GM19351 (cell line): ENCODE measurements around the gene EBLN1.
"Not testable (repeated sequence)": the region's sequence is repeated elsewhere in the genome, so short reads cannot be mapped to it uniquely, and the experiment has no call there.

ENCODE experiments used
- ATAC-seq: cut with Tn5 transposase; IDR thresholded peaks from one replicate; pipeline ENCODE4 v1.9.1; 2021; ENCODE audit warnings: mild to moderate bottlenecking, moderate library complexity; ENCODE audit not compliant: unreplicated experiment

Gene EBLN1

GRCh38 chr10:22228943-22229801 is 11.4 kb upstream of the EBLN1 start:
- ATAC-seq = peak; percentile 76

GRCh38 chr10:22228167-22228938 is 10.5 kb upstream of the EBLN1 start:
- no peak for ATAC-seq

DNA sequence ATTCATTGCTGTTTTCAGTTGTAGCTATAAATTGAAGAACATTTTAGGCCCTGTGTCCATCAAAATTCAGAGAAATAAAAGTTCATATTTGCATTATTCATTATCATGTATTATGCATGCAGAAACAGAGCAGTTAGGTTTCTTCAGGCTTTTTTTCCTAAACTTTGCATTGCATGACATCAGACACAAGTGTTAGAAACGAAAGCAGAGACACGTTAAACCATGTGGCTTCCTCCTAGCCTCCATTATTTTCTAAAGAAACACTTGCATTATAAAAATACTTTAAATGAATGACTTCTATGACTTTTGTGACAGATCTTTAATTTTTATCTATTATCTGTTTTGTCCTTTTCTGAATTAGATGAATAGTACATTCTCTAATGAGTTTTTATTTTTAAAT is 8.8 kb upstream of the EBLN1 start:
- no peak for ATAC-seq

- peak; percentile 90 for ATAC-seq
These were observed 4.7 kb upstream of the EBLN1 start for GRCh38 chr10:22222236-22223190.

- ATAC-seq = no peak
These were observed 1.5 kb upstream of the EBLN1 start for GRCh38 chr10:22219308-22219707.

GRCh38 chr10:22218448-22218847 is 633 bp upstream of the EBLN1 start:
- ATAC-seq = no peak

GRCh38 chr10:22217084-22217483 is 731 bp downstream of the EBLN1 start:
- not testable (repeated sequence) for ATAC-seq

DNA sequence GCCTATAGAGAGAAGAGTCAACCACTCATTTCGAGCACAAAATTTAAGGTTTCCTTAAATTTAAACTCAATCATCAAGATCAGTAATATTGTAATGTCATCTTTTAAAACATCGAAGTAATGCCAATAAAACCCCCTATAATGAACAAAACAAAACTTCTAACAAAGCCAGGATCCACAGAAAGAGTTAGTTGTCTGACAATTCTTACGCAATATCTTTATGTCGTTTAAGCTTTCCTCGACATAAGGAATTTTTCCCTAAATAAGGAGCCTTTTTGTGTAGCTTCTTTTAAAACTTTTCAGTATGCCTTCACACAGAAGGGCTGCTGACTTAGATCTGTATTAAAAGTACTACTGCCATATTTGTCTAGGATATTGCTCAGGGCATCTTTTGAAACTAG is 7.5 kb downstream of the EBLN1 start:
- ATAC-seq = no peak

- ATAC-seq = no peak
These were observed 23.9 kb downstream of the EBLN1 start for GRCh38 chr10:22193945-22194344.

GRCh38 chr10:22185586-22185985 is 32.2 kb downstream of the EBLN1 start:
- ATAC-seq = no peak

DNA sequence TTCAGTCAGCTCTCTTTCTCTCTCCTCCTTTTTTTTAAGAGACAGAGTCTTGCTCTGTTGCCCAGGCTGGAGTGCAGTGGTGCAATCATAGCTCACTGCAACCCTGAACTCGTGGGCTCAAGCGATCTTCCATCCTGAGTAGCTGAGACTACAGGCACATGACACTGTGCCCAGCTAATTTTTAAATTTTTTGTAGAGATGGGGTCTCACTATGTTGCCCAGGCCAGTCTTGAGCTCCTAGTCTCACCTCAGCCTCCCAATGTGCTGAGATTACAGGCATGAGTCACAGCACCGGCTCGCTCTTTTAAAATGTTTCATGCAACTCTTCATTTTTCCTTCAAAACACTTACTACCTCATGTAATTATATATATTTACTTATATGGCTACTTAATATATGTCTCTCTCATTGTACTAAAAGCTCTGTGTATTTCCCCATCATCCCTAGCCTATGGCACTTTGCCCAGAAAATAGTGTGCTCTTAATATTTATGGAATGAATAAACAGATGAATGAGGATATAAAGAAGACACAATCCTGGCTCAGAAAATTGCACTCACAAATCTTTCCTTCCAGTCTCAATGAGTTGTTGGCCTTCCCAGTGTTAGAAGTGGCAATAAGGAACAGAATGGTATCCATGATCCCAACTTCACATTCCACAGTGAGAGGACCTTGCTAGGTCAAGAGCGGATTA is 33.9 kb downstream of the EBLN1 start:
- ATAC-seq = no peak

- ATAC-seq = no peak
These were observed 37.1 kb downstream of the EBLN1 start for GRCh38 chr10:22180724-22181123.

DNA sequence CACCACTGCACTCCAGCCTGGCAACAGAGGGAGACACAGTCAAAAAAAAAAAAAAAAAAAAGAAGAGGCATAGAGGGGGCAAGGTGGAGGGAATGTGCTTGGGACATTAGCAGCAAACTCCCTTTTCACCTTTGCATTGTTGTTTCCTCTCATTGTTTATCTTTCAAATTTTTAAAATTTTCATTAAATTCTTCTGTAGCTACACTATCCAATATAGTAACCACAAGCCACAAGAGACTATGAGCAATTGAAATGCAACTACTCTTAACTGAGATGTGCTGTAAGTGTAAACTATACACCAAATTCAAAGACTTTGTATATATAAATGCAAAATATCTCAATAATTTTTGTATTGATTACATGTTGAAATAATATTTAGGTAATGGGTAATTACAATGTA is 43.4 kb downstream of the EBLN1 start:
- no peak for ATAC-seq

DNA sequence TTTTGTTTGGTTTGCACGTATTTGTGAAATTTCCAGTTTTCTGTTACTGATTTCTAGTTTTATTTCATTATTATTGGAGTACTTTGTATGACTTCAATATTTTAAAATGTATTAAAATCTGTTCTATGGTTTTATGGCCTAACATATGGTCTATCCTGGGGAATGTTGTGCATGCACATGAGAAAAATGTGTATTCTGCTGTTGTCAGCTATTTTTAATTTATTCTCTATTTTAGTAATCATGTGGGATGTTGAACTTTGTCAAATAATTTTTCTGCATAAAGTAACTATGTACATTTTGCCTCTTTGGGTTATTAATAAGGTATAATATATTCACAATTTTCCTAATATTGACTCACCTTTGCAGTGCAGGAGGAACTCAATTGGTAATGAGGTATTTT is 46.7 kb downstream of the EBLN1 start:
- no peak for ATAC-seq

- no peak for ATAC-seq
These were observed 47.2 kb downstream of the EBLN1 start for GRCh38 chr10:22170582-22170981.

- no peak for ATAC-seq
These were observed 57.8 kb downstream of the EBLN1 start for GRCh38 chr10:22159979-22160378.

GRCh38 chr10:22159180-22159579 is 58.6 kb downstream of the EBLN1 start:
- ATAC-seq = peak; percentile 50
